HG03571 (cell line): Measurements from ENCODE around the gene NFATC1.
A peak's percentile ranks its signal among the peaks of the same experiment; 100 is the strongest.
"Not testable (repeated sequence)": the region's sequence is repeated elsewhere in the genome, so short reads cannot be mapped to it uniquely, and the experiment has no call there.

Source experiments
- ATAC-seq: cut with Tn5 transposase; IDR thresholded peaks from one replicate; pipeline ENCODE4 v1.9.1; 2021; ENCODE audit not compliant: unreplicated experiment

Gene NFATC1

DNA sequence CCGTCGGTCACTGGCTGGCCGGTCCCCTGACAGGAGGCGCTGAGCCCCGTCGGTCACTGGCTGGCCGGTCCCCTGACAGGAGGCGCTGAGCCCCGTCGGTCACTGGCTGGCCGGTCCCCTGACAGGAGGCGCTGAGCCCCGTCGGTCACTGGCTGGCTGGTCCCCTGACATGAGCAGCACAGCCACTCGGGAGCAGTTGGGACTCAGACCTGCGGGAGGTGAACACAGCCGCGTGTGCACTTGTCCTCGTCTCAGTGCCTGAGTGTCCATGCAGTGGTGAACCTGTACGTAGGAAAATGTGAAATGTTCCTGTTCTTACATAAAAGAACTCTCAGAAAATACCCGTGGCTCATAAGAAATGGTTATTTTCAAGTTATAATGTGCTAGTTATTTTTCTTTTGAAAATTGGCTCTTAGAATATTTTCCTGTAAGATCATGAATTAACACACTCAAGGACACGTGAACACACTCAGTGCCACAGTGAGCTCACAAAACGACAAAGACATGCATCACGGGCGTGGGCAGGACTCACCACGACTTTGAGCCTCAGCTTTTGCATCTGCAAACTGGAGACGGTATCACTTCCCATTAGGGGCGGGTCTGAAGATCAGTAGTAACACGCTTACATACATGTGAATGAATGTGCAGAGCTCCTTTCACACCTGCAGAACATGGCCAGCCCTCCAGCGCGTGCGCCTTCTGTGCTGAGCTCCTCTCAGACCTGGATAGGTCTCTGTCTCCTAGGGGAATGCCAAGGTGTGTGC, 21.1 kb upstream of the NFATC1 start:
- peak; percentile 76 for ATAC-seq

- no peak for ATAC-seq
Measured at GRCh38 chr18:79375441-79376154, 20.1 kb upstream of the NFATC1 start.

GRCh38 chr18:79376661-79377060, 19.1 kb upstream of the NFATC1 start:
- not testable (repeated sequence) for ATAC-seq

- no peak for ATAC-seq
Measured at GRCh38 chr18:79377187-79377891, 18.4 kb upstream of the NFATC1 start.

DNA sequence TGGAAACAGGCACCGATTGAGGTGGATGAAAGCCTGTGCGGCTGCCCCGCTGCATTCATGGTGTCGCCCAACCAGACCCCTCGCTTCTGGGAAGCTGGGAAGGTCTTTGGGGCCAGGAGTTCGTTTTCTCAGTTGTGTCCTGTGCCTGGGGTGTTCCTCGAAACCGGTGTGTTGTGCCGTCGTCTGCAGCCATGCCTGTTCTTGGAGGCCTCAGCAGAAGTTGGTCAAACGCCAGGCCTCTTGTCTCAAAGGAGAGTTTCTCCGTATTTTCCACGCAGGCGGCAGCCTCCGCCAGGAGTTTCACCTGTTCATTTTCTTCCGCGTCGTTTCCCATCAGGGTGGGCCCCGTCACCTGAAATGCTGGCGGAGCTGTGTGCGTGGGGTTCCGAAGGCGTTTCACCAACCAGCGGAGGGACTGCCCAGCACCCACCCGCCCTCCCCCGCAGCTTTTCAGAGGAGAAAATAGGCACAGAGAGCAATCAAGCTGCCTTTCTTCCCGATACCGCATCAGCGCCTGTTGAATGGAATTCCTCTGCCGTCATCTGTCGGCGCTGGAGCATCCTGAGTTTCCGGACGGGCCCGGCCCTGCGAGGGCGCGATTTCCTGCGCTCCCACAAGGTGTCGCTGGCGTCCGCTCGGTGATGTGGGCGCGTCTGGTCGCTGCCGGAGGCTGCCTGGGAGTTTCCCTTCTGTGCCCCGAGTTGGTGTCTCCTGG, 17.0 kb upstream of the NFATC1 start:
- peak; percentile 75 for ATAC-seq

DNA sequence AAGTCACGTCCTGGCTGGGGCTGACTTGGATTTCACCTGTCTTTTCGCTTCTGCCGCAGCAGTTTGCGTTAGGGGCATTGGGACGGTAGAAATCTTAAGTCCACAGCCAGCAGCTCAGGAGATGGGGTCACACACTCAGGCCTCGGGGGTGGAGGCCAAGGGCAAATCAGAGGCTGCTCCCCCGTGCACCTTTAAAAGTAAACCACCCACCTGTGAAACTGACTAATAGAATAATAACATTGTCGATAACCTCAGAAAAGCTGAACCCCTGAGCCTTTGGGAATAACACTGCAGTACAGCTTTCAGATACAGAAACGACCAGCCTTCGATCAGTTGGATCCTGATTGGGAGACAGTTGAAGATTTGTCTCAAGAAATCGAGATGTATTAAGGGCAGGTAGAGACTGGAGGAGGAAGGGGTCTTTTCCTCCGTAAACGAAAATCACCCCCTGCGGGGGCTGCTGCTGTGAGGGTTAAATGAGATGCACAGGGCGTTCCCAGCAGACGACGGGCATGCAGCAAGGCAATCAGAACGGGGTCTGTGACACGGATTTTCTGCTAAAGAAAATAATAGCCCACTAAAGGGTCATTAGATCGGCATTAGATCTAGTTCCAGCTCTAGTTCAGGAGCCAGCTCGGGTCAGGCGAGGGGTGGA, 16.4 kb upstream of the NFATC1 start:
- ATAC-seq: no peak

- no peak for ATAC-seq
Measured at GRCh38 chr18:79379931-79380815, 15.6 kb upstream of the NFATC1 start.

DNA sequence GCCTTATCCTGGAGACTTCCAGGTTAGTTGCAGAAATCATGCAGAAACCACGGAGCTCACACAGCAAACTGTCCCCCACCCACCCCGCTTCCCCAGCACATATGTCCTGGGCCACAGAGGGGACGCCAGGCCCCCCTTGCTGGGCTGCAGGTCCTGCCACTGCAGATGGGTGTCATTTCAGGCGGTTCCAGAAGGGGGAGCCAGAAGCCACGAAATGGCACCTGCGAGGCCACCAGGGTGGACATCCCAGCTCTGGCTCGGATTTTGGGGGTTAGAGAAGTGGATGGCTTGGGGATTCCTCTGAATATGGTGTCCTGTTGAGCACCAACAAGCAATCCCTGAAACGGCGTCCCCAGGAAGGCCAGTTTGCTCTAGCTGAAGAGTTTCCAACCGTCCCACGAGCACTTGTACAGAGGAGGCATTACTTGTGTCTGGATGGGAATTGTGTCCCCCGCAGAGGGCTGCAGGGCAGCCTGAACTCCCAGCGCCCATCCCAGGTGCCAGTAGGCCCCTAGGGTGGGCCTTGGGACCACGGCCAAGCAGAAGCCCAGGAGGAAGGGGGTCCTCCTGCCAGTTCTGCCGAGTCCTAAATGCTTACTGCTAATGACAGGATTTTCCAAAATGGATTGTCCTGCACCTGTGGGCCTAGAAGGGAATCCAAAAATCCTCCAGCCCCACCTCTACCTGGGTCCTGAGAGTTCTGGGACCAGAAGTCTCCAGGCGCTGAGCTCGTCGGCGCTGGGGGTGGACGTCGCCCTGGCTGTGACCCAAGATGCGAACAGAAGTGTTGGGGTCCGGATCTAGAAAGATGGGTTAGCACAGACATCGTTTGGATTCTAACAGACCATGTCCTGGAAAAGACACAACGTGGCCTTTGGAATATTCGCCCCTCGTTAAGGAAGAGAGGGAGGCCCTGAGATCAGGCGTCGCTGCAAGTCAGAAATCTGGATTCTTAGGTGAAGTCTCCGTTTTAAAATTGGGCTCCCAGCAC, 14.6 kb upstream of the NFATC1 start:
- no peak for ATAC-seq

DNA sequence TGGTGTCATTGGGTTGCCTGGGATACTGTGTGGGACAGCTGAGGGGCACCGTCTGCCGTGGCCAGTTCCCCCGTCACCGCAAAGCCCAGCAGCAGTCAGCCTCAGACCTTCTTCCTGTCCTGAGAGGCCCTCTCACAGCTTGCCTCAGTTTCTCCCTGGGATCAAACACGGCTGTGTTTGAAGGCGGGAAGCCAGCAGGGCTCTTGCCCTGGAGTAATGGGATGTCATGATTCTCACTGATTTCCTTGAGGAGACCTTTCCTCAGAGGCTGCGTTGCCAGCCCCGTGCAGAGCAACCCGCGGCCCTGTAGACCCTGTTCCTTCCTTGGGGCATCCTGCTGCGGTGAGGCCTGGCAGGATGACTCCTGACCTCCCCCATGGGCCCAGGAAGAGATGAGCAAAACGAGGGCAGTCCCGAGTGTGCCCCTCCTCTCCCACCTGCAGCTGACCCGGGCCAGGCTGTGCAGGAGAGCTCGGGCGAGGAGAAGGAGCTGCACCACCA, 13.9 kb upstream of the NFATC1 start:
- ATAC-seq: no peak

DNA sequence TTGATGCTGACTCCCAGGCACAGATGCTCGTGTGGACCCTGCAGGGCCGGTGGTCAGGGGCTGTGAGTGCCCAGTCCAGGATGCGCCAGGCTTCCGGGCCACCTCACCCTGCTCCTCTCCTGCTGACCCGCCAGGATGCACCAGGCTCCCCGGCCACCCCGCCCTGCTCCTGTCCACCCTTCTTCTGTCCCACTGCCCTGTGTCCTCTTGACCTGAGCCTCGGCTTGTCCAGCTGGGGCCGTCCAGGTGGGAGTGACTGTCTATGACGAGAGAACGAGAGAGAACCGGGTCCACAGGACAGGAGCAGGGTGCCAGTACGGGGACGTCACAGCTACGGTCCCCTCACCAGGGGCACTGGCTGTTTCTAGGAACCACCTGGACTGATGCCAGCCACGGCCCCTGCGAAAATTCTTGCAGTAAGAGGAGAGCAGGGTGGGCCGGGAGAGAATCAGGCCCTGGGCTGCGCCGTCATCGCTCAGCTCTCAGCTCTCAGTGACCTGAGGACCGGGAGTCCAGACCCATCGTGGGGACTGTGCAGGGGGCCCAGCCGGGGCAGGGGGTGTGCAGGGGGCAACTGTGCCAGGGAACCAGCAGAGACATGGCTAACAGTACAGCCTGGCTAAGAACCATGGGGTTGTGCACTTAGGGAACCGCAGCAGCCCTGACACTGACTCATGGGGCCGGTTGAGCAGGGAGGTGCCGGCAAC, 12.9 kb upstream of the NFATC1 start:
- no peak for ATAC-seq

DNA sequence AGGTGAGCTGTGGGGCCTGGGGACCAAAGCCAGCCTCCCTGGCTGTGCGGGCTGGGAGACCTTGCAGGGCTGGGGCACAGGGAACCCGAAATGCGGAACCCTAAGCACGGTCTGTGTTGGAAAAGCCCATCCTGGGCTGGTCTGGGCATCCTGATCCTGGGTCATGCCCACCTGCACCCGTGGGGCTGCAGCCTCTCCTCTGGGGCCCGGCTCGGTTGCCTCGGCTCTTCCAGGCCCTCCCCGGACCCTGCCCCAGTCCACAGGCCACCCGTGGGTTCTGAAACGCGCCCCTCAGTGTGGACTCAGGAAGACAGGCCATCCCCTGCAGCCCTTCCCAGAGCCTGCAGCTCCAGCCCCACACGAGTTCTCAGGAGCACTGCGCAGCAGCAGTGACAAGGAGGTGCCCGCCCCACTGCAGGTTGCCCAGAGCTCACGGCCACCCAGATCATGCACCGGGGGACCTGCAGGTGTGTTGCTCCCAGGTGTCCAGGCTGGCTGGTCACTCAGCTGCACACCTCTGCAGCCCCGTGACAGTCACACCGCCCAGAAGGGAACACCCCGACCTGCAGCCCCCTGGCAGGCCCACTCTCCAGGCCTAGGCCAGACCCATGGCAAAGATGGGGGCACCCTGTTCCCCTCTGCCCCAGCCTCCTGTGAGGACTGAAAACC, 12.2 kb upstream of the NFATC1 start:
- no peak for ATAC-seq

- no peak for ATAC-seq
Measured at GRCh38 chr18:79384151-79384807, 11.5 kb upstream of the NFATC1 start.

- ATAC-seq: no peak
Measured at GRCh38 chr18:79384834-79385233, 10.9 kb upstream of the NFATC1 start.

DNA sequence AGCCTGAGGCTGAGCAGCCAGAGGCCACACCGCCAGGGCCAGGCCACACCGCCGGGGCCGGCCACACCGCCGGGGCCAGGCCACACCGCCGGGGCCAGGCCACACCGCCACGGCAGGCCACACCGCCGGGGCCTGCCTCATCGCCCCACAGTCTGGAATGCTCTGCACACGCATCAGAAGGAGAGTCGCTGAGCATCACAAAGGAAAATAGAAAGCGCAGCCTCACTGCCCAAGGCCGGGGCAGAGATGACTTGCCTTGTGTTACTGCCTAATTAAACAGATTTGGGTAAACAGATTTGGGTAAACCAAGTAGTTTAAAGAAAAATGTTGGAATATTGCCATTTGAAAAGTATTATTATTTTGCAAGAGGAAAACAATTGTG, 10.4 kb upstream of the NFATC1 start:
- no peak for ATAC-seq

- no peak for ATAC-seq
Measured at GRCh38 chr18:79385708-79386341, 9.9 kb upstream of the NFATC1 start.

- no peak for ATAC-seq
Measured at GRCh38 chr18:79386547-79386946, 9.2 kb upstream of the NFATC1 start.
